ENCODE data around the gene ZBTB7C. TPM values are rescaled to one million over a fixed set of nuclear protein-coding genes. Genes with fewer than 3 reads are reported as not detected.

The ZBTB7C gene
- total RNA-seq, 1 donor from 2014 or later = 1.0 TPM

DNA sequence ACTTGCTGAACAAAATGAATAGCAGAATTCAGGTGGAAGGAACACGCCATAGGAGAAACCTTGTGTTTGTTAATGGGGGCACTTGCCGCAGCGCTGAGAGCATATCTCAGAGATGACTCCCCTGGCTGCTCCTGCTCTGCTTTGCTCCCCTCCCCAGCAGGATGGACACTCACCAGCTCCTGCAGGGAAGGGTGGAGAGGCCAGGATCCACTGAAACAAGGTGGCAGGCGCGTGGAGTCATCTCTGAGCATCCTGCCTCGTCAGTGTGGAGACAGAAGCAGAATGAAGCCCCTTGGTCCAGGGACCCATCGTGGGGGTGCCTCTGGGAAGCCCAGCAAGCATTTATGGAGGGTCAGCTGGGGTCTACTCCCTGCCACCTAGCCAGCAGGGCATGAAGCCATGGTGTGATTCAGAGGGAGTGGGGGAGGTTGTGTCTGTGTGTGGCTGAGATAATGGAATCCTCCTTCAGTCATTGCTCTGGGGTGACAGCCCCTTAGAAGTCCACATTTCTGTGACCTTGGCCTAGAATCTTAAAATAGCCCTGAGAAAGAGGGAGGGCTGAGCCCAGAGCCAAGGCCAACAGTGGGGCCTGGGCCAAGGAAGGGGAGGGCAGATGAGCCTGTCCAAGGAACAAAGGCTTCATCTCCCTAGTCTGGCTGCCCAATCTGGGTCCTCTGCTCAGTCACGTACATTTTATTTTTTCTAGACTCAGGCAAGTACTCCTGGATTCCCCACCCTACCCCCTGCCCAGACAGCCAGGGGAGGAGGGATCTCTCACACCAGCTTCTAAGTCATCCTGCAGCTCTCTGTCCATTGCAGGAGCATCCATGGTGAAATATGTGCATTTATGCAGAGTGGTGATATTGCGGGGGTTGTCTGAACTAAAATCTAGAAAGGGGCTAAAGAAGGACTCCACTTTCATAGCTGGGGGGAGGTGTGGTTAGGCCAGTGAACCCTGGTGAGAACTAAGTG, 215.4 kb downstream of the ZBTB7C start:
- DNase-seq (ENCODE audit: low spot score) = no peak
- H3K4me1 Mint-ChIP-seq (ENCODE audit: low read depth) = no peaks in the 10 kb centered on the region
- no peaks in the 10 kb centered on the region for H3K9me3 Mint-ChIP-seq
- peaks cover 16% of the 10 kb centered on the region for H3K27me3 Mint-ChIP-seq (ENCODE audit: insufficient read depth)
- H3K4me3 Mint-ChIP-seq = no peak overlapping the region
- intact Hi-C loops (cut with micrococcal nuclease) = no loop called here
- no peak overlapping the region for H3K27ac Mint-ChIP-seq
- H3K36me3 Mint-ChIP-seq (ENCODE audit: low read depth) = no peaks in the 10 kb centered on the region

DNA sequence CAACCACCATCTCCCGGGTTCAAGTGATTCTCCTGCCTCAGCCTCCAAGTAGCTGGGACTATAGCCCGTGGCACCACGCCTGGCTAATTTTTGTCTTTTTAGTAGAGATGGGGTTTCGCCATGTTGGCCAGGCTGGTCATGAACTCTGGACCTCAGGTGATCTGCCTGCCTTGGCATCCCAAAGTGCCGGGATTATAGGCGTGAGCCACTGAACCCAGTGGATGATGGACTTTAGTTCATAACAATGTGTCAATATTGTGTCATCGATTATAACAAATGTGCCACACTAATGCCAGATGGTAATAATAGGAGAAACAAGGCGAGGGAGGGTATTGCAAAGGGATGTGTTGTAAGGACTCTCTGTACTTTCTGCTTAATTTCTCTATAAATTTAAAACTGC, 216.6 kb downstream of the ZBTB7C start:
- Mint-ChIP-seq H3K4me1 (ENCODE audit: low read depth) (no peaks in the 10 kb centered on the region), H3K27me3 (ENCODE audit: insufficient read depth) (peaks cover 19% of the 10 kb centered on the region), H3K4me3 (no peak overlapping the region), H3K27ac (no peak overlapping the region), H3K9me3 (no peaks in the 10 kb centered on the region), H3K36me3 (ENCODE audit: low read depth) (no peaks in the 10 kb centered on the region)
- intact Hi-C loops (cut with micrococcal nuclease) = no loop called here
- DNase-seq (ENCODE audit: low spot score) = no peak

- H3K4me3 Mint-ChIP-seq = no peak overlapping the region
- H3K27me3 Mint-ChIP-seq (ENCODE audit: insufficient read depth) = peaks cover 17% of the 10 kb centered on the region
- H3K4me1 Mint-ChIP-seq (ENCODE audit: low read depth) = no peaks in the 10 kb centered on the region
- DNase-seq (ENCODE audit: low spot score) = no peak
- intact Hi-C loops (cut with micrococcal nuclease) = no loop called here
- no peaks in the 10 kb centered on the region for H3K9me3 Mint-ChIP-seq
- H3K36me3 Mint-ChIP-seq (ENCODE audit: low read depth) = no peaks in the 10 kb centered on the region
- no peak overlapping the region for H3K27ac Mint-ChIP-seq
Measured at GRCh38 chr18:48191494-48191893, 217.7 kb downstream of the ZBTB7C start.

- H3K4me1 Mint-ChIP-seq (ENCODE audit: low read depth) = no peaks in the 10 kb centered on the region
- no peak for DNase-seq (ENCODE audit: low spot score)
- H3K4me3 Mint-ChIP-seq = no peak overlapping the region
- H3K36me3 Mint-ChIP-seq (ENCODE audit: low read depth) = no peaks in the 10 kb centered on the region
- H3K27me3 Mint-ChIP-seq (ENCODE audit: insufficient read depth) = peaks cover 16% of the 10 kb centered on the region
- intact Hi-C loops (cut with micrococcal nuclease) = no loop called here
- no peak overlapping the region for H3K27ac Mint-ChIP-seq
- H3K9me3 Mint-ChIP-seq = no peaks in the 10 kb centered on the region
Measured at GRCh38 chr18:48190994-48191393, 218.2 kb downstream of the ZBTB7C start.

- Mint-ChIP-seq H3K27me3 (ENCODE audit: insufficient read depth) (peaks cover 18% of the 10 kb centered on the region), H3K27ac (no peak overlapping the region), H3K36me3 (ENCODE audit: low read depth) (no peaks in the 10 kb centered on the region), H3K9me3 (no peaks in the 10 kb centered on the region), H3K4me1 (ENCODE audit: low read depth) (no peaks in the 10 kb centered on the region), H3K4me3 (no peak overlapping the region)
- intact Hi-C loops (cut with micrococcal nuclease) = no loop called here
- no peak for DNase-seq (ENCODE audit: low spot score)
Measured at GRCh38 chr18:48188609-48189008, 220.6 kb downstream of the ZBTB7C start.

DNA sequence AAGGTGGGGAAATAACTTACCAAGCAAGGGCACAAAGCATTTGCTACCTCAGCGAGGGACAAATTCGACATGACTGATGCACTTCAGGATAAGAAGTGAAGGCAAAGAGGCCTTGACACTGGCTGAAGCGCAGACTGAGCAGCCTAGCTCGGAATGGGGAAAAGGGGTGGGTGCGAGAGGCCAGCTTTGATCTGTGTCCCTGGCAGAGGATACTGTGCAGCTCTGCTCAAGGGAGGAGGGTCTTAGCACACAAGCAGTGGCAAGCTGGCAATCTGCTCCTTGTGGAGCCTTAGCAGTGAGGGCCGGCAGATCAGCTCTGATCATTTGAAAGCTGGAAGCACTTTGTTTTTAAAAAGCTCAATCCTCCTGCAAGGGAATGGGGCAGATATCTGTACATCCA, 222.3 kb downstream of the ZBTB7C start:
- Mint-ChIP-seq H3K4me3 (no peak overlapping the region), H3K4me1 (ENCODE audit: low read depth) (no peaks in the 10 kb centered on the region), H3K27ac (no peak overlapping the region), H3K9me3 (no peaks in the 10 kb centered on the region), H3K27me3 (ENCODE audit: insufficient read depth) (peaks cover 15% of the 10 kb centered on the region), H3K36me3 (ENCODE audit: low read depth) (no peaks in the 10 kb centered on the region)
- intact Hi-C loops (cut with micrococcal nuclease) = no loop called here
- DNase-seq (ENCODE audit: low spot score) = no peak

- no peak for DNase-seq (ENCODE audit: low spot score)
- peaks cover 18% of the 10 kb centered on the region for H3K27me3 Mint-ChIP-seq (ENCODE audit: insufficient read depth)
- H3K4me1 Mint-ChIP-seq (ENCODE audit: low read depth) = no peaks in the 10 kb centered on the region
- H3K4me3 Mint-ChIP-seq = no peak overlapping the region
- no peaks in the 10 kb centered on the region for H3K36me3 Mint-ChIP-seq (ENCODE audit: low read depth)
- no peaks in the 10 kb centered on the region for H3K9me3 Mint-ChIP-seq
- intact Hi-C loops (cut with micrococcal nuclease) = no loop called here
- no peak overlapping the region for H3K27ac Mint-ChIP-seq
Measured at GRCh38 chr18:48186131-48186766, 222.9 kb downstream of the ZBTB7C start.

GRCh38 chr18:48184118-48184517, 225.1 kb downstream of the ZBTB7C start:
- Mint-ChIP-seq H3K4me1 (ENCODE audit: low read depth) (no peaks in the 10 kb centered on the region), H3K27ac (no peak overlapping the region), H3K27me3 (ENCODE audit: insufficient read depth) (peaks cover 23% of the 10 kb centered on the region), H3K9me3 (no peaks in the 10 kb centered on the region), H3K36me3 (ENCODE audit: low read depth) (no peaks in the 10 kb centered on the region), H3K4me3 (no peak overlapping the region)
- intact Hi-C loops (cut with micrococcal nuclease) = no loop called here
- DNase-seq (ENCODE audit: low spot score) = no peak

DNA sequence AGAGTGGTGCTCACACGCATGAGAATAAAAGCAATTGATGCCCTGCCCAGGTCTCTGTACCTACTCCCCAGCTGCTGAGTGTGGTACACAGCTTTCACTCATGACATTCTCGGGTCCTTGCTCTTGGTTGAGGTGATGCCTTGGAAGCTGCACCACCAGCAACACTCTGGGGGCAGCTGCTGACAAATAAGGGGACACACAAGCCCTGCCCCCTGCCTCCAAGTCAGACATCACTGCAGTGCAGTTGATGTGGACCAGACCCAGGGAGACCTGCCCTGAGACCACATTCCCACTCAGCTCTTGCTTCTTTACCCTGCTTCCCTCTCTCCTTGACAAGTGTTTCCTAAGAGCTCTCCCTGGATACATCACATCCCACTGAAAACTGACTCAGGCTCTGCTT, 225.6 kb downstream of the ZBTB7C start:
- no peaks in the 10 kb centered on the region for H3K4me1 Mint-ChIP-seq (ENCODE audit: low read depth)
- H3K9me3 Mint-ChIP-seq = no peaks in the 10 kb centered on the region
- H3K36me3 Mint-ChIP-seq (ENCODE audit: low read depth) = no peaks in the 10 kb centered on the region
- peaks cover 23% of the 10 kb centered on the region for H3K27me3 Mint-ChIP-seq (ENCODE audit: insufficient read depth)
- no peak overlapping the region for H3K4me3 Mint-ChIP-seq
- intact Hi-C loops (cut with micrococcal nuclease) = no loop called here
- no peak overlapping the region for H3K27ac Mint-ChIP-seq
- DNase-seq (ENCODE audit: low spot score) = no peak

DNA sequence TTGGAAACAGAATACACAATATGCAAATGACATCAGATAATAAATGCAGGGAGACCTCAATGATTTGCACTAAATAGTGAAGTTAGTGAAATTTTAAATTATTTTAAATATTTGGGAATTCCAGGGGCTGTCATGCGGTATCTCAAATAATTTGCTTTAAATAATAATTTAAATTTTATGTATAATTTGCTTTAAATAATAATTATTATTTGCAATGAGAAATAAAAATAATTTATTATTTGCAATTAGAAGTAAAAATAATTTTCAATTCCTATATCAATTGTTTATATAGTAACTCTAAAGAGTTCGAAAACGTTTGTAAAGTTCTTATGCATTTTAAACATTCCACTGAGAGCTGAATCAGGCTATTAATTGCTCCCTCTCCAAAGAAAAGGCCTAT, 226.4 kb downstream of the ZBTB7C start:
- H3K27ac Mint-ChIP-seq = no peak overlapping the region
- no peak overlapping the region for H3K4me3 Mint-ChIP-seq
- no peaks in the 10 kb centered on the region for H3K36me3 Mint-ChIP-seq (ENCODE audit: low read depth)
- peaks cover 20% of the 10 kb centered on the region for H3K27me3 Mint-ChIP-seq (ENCODE audit: insufficient read depth)
- no peak for DNase-seq (ENCODE audit: low spot score)
- H3K4me1 Mint-ChIP-seq (ENCODE audit: low read depth) = no peaks in the 10 kb centered on the region
- intact Hi-C loops (cut with micrococcal nuclease) = no loop called here
- H3K9me3 Mint-ChIP-seq = no peaks in the 10 kb centered on the region

DNA sequence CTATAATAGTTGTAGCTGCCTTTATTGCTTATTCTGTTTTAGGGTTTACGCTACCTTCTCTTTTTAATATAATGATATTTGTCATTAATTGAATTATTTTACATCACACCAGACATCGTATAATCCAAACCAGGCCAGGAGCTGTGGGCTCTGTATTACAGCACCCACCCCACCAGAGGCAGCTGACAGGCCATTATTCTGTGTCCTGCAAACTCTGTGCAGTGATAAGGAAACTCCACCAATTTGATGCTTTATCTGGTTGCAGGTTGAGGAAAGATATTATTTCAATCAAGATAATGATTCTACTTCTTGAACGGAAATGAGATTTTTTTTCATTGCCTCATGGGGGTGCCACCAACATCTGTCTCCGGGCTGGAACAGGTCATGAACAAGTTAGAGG, 227.3 kb downstream of the ZBTB7C start:
- Mint-ChIP-seq H3K9me3 (no peaks in the 10 kb centered on the region), H3K4me3 (no peak overlapping the region), H3K27ac (no peak overlapping the region), H3K36me3 (ENCODE audit: low read depth) (no peaks in the 10 kb centered on the region), H3K27me3 (ENCODE audit: insufficient read depth) (peaks cover 20% of the 10 kb centered on the region), H3K4me1 (ENCODE audit: low read depth) (no peaks in the 10 kb centered on the region)
- intact Hi-C loops (cut with micrococcal nuclease) = no loop called here
- no peak for DNase-seq (ENCODE audit: low spot score)

DNA sequence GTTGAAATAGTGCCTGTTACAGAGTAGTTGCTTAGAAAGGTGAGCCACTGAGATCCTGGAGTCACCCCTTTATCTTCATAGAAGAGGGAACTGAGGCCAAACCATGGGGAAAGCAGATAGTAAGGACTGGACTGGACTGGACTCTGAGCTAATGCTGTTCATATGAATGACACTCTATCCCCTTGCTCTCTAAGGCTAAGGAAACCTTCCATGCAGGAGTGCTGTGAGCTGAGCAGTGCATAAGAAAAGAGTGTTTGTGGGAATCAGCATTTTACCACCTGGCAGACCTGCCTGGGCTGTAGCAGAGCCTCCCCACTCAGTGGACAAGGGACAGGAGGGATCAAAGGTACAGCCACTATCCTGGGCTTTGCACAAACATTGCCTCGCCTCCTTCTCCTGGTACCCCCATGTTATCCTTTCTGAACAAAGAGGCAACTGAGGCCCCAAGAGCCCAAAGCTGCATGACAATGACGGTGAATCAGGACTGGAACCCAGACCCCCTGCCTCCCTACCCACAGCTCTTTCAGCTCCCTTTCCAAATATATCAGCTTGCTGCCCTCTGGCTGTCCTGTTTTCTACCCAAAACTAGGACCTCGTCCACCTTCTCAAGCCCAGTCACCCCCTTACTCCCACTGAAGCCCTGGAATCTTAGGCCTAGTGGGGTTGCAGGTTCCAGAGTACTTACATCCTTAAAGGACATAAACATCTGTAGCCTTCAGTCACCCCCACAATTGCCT, 227.9 kb downstream of the ZBTB7C start:
- no peaks in the 10 kb centered on the region for H3K36me3 Mint-ChIP-seq (ENCODE audit: low read depth)
- no peak overlapping the region for H3K4me3 Mint-ChIP-seq
- H3K9me3 Mint-ChIP-seq = no peaks in the 10 kb centered on the region
- H3K4me1 Mint-ChIP-seq (ENCODE audit: low read depth) = no peaks in the 10 kb centered on the region
- intact Hi-C loops (cut with micrococcal nuclease) = no loop called here
- no peak for DNase-seq (ENCODE audit: low spot score)
- H3K27ac Mint-ChIP-seq = no peak overlapping the region
- H3K27me3 Mint-ChIP-seq (ENCODE audit: insufficient read depth) = peaks cover 16% of the 10 kb centered on the region

- Mint-ChIP-seq H3K27me3 (ENCODE audit: insufficient read depth) (peaks cover 20% of the 10 kb centered on the region), H3K4me3 (no peak overlapping the region), H3K4me1 (ENCODE audit: low read depth) (no peaks in the 10 kb centered on the region), H3K36me3 (ENCODE audit: low read depth) (no peaks in the 10 kb centered on the region), H3K27ac (no peak overlapping the region), H3K9me3 (no peaks in the 10 kb centered on the region)
- intact Hi-C loops (cut with micrococcal nuclease) = no loop called here
- no peak for DNase-seq (ENCODE audit: low spot score)
Measured at GRCh38 chr18:48179666-48180065, 229.5 kb downstream of the ZBTB7C start.
